HG02642 (cell line): ENCODE data around the gene KDM1A.
"Not testable (repeated sequence)": the region's sequence is repeated elsewhere in the genome, so short reads cannot be mapped to it uniquely, and the experiment has no call there.

ENCODE experiments used
- ATAC-seq: cut with Tn5 transposase; IDR thresholded peaks from one replicate; pipeline ENCODE4 v1.9.1; 2021; ENCODE audit warnings: mild to moderate bottlenecking; ENCODE audit not compliant: unreplicated experiment, poor library complexity

Gene KDM1A

DNA sequence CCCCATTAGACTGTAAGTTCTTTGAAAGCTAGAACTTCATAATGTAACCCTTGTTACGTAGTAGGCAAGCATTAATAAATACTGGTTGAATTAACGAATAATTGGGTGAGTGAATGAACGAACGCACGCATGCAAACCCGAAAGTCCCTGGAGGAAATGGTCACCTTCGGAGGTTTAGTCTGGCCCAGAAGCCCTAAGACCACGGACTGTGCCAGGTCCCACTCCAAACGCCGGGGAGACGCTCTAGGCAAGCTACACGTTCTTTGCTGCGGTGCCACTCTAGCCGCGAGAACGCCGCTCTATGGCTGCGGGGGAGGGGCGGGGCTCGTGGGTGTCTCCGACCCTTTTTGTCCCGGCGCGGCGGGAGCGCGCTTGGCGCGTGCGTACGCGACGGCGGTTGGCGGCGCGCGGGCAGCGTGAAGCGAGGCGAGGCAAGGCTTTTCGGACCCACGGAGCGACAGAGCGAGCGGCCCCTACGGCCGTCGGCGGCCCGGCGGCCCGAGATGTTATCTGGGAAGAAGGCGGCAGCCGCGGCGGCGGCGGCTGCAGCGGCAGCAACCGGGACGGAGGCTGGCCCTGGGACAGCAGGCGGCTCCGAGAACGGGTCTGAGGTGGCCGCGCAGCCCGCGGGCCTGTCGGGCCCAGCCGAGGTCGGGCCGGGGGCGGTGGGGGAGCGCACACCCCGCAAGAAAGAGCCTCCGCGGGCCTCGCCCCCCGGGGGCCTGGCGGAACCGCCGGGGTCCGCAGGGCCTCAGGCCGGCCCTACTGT, at the start of gene KDM1A:
KDM1A (plus strand) TSS at position 375 of the 769 bp plus-strand sequence; CDS start at position 504, 129 bp downstream.
- peak; percentile 92 for ATAC-seq

- ATAC-seq = no peak
These were observed 49.2 kb upstream of the KDM1A start for GRCh38 chr1:22970096-22970495.

DNA sequence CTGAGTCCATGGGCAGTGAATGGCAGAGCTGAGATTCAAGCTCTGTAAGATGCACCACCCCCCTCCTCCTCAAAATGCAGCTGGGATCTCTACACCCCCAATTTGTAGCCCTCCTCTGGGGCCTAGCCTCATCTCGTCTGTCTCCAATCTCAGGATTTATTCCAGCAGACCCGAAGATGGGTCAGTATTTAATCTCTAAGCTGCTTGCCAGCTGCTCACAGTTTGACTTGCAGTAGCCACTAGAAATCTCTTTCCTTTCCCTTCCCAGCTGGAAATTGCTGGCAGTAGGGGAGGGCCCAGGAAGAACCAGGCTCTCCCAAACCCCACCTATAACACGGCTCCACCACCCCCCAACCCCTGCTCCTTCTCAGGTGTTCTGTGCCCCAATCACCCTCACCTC, 48.1 kb upstream of the KDM1A start:
- ATAC-seq = no peak

GRCh38 chr1:22971611-22972405, 47.5 kb upstream of the KDM1A start:
- ATAC-seq = no peak

- ATAC-seq = no peak
These were observed 46.5 kb upstream of the KDM1A start, which contains the start of gene LACTBL1 for GRCh38 chr1:22972760-22973159. Gene LACTBL1, minus strand, starts transcription at chr1:22972866. Its CDS starts 550 bp downstream, at chr1:22972316.

DNA sequence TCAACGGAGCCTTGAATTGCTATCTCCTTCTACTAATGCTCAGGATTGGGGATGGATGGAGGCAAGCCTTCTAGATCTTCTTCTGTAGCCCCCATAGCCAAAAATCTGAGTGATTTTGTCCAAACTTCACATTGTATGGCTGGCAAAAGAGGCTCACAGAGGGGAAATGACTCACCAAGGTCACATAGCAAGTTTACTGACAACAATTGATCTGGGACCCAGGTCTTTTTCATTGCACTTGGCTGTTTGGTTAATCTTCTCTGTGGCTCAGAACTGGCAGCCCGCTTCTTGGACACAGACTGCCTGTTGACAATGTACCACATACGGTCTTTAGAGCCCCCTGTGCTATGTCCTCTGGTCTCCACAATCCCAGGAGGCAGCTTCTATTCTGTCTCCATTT, 43.6 kb upstream of the KDM1A start:
- ATAC-seq = no peak

- no peak for ATAC-seq
These were observed 43.2 kb upstream of the KDM1A start for GRCh38 chr1:22976127-22976460.

DNA sequence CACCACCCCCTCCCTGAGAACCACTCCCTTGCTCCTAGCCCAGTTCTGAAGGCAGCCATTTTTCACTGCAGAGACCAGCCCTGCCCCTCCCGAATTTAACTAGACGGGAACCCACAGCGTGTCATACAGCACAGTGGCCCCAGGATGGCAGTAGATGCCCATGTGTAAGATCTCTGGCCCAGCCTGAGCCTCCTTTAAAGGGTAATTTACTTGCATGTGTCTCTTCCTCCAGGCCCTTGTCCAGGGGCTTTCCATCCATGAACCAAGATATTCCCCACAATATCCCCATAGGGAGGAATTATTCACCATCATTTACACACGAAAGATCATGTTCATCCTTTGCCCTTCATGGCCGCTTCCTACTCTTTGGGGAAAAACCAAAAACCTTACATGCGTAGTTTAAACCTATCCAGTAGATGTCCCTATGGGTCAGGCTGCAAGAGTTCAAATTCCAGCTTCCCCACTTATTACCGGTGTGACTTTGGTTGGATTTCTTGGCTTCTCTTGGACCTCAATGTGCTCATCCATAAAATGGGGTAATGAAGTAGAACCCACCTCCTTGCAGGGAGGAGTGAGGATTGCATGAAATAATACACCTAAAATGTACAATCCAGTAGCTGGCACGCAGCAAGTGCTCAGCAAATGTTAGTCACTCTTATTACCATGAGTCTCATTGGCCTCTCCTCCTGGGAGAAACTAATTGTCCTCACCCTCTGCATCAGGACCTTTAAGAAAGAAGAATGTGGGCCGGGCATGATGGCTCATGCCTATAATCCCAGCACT, 42.6 kb upstream of the KDM1A start:
- no peak for ATAC-seq

DNA sequence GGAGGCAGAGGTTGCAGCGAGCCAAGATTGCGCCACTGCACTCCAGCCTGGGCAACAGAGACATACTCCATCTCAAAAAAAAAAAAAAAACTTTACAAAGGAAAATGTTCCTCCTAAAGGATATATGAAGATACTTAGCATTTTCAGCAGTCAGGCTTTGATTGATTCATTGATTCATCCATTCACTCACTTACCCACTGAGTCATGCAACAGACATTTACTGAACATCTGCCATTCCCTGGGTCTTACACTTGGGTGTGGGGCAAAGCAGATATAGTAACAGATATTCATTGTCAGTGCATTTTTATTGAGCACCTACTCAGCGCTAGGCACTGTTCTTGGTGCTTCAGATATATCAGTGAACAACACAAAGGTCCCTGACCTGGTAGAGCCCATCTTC, 41.0 kb upstream of the KDM1A start:
- no peak for ATAC-seq

- ATAC-seq = not testable (repeated sequence)
These were observed 38.8 kb upstream of the KDM1A start for GRCh38 chr1:22980471-22980790.

DNA sequence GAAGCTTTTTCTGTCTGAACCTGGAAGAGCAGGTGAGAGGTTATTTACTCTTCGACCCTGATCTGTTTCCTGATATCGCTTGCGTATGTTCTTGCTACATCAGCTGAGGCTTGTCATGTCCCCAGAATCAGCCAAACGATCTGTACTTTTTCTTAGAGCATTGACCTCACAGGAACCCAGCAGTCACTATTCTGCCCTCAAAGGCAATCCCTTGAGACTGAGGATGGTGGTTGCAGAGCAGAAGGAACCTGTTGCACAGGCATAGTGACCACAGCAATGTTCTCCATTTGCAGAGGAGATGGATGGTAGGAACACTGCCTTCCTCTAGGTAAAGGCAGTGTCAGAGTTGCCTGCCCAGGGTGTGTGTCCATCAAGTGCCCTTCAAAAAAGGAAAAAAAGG, 35.3 kb upstream of the KDM1A start:
- ATAC-seq = no peak

DNA sequence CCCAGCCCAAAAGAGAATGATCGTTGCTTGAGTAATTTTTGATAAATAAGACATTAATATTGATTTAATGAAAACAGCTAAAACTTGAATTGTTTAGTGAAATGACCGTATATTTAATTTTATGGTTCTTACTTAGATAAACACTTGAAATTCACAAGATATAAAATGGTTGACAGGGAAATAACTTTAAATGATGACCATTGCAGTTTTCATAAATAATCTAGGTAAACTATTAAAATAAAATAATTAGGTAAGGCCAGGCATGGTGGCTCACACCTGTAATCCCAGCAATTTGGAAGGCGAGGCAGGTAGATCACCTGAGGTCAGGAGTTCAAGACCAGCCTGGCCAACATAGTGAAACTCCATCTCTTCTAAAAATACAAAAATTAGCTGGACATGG, 26.9 kb upstream of the KDM1A start:
- ATAC-seq = not testable (repeated sequence)

DNA sequence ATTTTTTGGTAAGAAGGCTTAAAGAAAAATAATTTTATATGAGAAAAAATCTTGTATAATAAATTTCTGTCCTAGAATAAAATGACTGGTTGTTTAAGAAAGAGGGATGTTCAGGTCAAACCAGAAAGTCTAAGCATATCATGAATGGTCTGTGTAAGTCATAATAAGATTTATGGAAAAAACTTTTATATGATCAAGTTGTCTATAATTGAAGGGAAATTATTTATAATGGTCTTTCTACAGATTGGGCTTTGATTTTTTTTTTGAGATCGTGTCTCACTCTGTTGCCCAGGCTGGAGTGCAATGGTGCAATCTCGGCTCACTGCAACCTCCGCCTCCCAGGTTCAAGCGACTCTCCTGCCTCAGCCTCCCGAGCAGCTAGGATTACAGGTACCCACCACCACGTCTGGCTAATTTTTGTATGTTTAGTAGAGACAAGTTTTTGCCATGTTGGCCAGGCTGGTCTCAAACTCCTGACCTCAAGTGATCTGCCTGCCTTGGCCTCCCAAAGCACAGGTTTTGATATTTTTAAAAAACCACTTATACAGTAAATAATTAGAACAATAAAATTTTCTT, 26.0 kb upstream of the KDM1A start:
- not testable (repeated sequence) for ATAC-seq

- ATAC-seq = no peak
These were observed 23.5 kb upstream of the KDM1A start for GRCh38 chr1:22995774-22996173.

GRCh38 chr1:22997528-22997927, 21.7 kb upstream of the KDM1A start:
- not testable (repeated sequence) for ATAC-seq

DNA sequence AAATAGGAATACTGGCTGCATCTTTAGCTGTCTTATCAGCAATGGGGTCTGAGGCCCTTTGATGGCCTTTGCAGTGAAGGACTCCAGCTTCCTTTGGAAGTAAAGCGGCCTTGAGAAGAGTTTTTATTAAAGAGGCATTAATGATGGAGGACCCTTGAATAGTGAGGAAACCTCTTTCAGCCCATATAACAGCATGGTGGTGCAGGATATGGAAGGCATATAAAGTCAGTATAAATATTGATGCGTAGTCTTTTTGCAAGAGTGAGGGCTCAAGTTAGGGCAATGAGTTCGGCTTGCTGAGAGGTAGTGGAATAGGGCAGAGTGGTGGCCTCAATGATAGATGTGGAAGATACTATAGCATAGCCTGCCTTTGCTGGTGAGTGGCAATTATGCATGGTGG, 19.1 kb upstream of the KDM1A start:
- ATAC-seq = not testable (repeated sequence)

GRCh38 chr1:23002218-23002617, 17.1 kb upstream of the KDM1A start:
- not testable (repeated sequence) for ATAC-seq

DNA sequence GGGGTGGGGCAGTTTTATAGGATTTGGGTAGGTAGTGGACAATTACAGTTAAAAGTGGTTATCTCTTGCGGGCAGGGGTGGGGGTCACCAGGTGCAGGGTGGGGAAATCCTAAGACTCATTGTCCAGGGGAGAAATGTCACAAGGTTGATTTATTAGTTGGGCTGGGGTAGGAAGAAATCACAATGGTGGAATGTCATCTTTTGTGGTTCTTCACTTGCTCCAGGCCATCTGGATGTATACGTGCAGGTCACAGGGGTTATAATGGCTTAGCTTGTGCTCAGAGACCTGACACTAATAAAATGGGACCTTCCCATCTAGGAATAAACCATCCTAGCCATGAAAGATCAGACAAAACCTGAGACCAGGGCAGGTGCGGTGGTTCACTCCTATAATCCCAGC, 15.2 kb upstream of the KDM1A start:
- no peak for ATAC-seq

GRCh38 chr1:23004769-23005168, 14.5 kb upstream of the KDM1A start:
- not testable (repeated sequence) for ATAC-seq

GRCh38 chr1:23007106-23007505, 12.2 kb upstream of the KDM1A start:
- ATAC-seq = no peak

DNA sequence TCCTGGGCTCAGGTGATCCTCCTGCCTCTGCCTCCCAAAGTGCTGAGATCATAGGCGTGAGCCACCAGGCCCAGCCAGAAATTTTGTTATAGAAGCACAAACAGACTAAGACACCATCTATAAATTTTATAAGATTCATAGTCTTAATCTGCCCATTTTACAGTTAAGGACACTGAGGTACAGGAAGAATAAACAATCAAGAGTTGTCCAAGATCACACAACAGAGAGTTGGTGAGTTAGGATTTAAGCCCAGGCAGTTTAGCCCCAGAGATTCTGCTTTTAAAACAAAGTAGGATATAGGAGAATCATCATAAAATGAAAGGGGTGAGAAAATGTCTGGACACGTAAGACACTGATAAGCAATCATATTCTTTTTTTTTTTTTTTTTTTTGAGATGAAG, 10.4 kb upstream of the KDM1A start:
- no peak for ATAC-seq
